Umbilical cord (tissue), 1 donor: ENCODE measurements around the gene VSIG10L2. TPM values are rescaled to one million over a fixed set of nuclear protein-coding genes. Genes with fewer than 3 reads are reported as not detected.

Experiments used
- total RNA-seq: library from RNA; depleted of rRNA; stranded (reverse); fragments of >200 nt; gene quantifications from one replicate; pipeline ENCODE4 v1.2.3, GENCODE V29; 2014; ENCODE audit warnings: low replicate concordance; ENCODE audit not compliant: insufficient read depth

VSIG10L2 gene
- total RNA-seq, 1 donor from 2014 or later = 0.24 TPM

Other genes starting within 250 kb of the VSIG10L2 start
- gene PATE1, start 199.8 kb upstream of the VSIG10L2 start, total RNA-seq = 0.96 TPM
- 12.5 TPM for gene PATE2, start 167.2 kb upstream of the VSIG10L2 start, total RNA-seq
- gene PATE3, start 157.9 kb upstream of the VSIG10L2 start, total RNA-seq = not detected
- 5.3 TPM for gene PATE4, start 112.7 kb upstream of the VSIG10L2 start, total RNA-seq
- 12.8 TPM for gene HYLS1, start 58.4 kb upstream of the VSIG10L2 start, total RNA-seq
- gene PUS3, start 42.8 kb upstream of the VSIG10L2 start, total RNA-seq = 22.6 TPM
- gene DDX25, start 41.5 kb upstream of the VSIG10L2 start, total RNA-seq = 2.2 TPM
- gene CDON, start 116.8 kb downstream of the VSIG10L2 start, total RNA-seq = 50.3 TPM